Measurements from ENCODE around the gene ARHGAP15.

ARHGAP15 gene

DNA sequence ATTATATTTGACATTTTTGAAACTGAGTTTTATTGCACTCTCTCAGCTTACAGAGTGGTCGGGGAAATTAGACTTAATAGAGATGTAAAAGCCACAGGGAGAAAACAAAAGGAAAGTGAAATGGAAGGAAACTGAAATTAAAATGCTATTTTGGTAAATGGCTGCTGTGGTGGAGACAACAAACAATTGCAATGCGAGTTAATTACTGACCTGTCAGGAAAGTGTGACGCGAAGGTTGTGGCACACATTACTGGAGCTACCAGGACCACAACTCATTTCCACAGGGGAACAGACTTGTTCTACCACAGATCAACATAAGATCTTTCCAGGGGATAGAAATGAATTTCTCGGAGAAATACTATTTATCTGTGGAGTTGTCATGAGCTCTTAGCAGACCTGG, 19.5 kb downstream of the ARHGAP15 start:
- TF ChIP-seq, protein P1, sequence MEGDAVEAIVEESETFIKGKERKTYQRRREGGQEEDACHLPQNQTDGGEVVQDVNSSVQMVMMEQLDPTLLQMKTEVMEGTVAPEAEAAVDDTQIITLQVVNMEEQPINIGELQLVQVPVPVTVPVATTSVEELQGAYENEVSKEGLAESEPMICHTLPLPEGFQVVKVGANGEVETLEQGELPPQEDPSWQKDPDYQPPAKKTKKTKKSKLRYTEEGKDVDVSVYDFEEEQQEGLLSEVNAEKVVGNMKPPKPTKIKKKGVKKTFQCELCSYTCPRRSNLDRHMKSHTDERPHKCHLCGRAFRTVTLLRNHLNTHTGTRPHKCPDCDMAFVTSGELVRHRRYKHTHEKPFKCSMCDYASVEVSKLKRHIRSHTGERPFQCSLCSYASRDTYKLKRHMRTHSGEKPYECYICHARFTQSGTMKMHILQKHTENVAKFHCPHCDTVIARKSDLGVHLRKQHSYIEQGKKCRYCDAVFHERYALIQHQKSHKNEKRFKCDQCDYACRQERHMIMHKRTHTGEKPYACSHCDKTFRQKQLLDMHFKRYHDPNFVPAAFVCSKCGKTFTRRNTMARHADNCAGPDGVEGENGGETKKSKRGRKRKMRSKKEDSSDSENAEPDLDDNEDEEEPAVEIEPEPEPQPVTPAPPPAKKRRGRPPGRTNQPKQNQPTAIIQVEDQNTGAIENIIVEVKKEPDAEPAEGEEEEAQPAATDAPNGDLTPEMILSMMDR (IDR thresholded peaks at IDR 0.05; ENCODE audit: low read depth, low read length): no peak
- no peak overlapping the region for H3K4me3 ChIP-seq (replicated peaks in 1 of 2; ENCODE audit: low read depth in 2 of 2, low read length in 2 of 2)
- no peak for DNase-seq (ENCODE audit: low read depth in 2 of 2)

DNA sequence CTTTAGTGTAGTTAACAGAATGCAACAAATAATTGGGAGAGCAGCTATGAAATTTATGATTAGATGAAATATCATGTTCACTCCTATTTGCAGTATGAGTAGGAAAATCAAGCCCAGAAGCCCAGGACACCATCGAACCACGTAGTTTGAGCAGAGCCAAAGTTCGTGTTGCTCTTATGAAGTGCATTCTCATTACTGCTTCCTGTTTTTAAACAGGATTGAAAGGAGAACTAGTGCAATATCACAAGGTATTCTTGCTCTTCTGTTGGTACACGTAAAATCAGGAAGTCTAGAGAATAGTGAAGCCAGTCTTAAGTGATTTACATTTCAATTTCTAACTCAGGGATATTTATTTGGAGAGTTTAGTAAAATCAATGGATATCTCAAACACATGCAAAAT, 21.1 kb downstream of the ARHGAP15 start:
- H3K4me3 ChIP-seq (replicated peaks in 1 of 2; ENCODE audit: low read depth in 2 of 2, low read length in 2 of 2): no peak overlapping the region
- TF ChIP-seq, protein P1 (IDR thresholded peaks at IDR 0.05; ENCODE audit: low read depth, low read length): no peak
- no peak for DNase-seq (ENCODE audit: low read depth in 2 of 2)

DNA sequence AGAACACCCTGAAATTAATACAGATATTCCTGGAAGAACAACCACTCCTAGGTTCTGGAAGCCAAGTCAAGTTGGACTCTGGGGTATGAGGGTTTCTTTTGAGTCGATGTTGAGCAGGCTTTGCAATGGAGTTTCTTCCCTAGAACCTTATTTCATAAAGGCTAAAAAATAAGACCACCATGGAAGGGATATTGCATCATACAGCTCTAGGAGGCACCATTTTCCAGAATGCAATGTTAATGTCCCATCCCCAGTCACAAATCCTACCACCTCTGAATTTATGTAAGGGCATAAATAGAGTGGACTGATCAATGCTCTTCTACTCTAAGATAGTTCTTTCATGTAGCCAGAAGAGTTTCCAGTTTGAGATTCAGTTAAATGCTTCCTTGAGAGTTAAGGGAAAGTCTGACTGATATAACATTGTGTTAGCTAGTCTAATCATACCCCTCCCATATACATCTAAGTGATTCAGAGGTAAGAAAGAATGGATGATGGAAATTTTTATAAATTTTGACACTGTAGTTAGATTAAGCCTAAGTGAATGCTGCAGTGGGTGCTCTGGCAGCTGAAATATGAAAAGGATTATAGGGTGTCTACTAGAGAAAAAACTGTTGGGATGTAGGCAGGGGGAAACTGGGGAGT, 22.0 kb downstream of the ARHGAP15 start:
- DNase-seq (ENCODE audit: low read depth in 2 of 2): no peak
- H3K4me3 ChIP-seq (replicated peaks in 1 of 2; ENCODE audit: low read depth in 2 of 2, low read length in 2 of 2): no peak overlapping the region
- TF ChIP-seq, protein P1 (IDR thresholded peaks at IDR 0.05; ENCODE audit: low read depth, low read length): no peak

DNA sequence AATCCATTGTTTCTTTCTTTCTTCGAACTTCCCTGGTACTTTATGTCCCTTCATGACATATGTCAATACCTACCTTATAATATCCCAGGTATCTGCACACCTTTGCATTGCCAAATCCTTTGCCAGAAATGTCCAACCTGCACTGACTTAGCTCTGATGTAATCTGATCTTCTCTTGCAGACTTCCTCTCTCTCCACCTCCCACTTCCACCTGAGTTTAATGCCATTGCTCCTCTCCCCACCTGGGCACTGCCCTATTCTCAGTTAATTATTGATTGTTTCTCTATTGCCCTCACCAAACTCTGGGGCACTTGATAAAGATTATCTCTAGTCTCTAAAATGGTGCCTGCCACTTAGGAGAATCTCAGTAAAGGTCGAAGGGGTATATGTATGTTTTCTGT, 23.0 kb downstream of the ARHGAP15 start:
- TF ChIP-seq, protein P1 (IDR thresholded peaks at IDR 0.05; ENCODE audit: low read depth, low read length): no peak
- DNase-seq (ENCODE audit: low read depth in 2 of 2): no peak
- no peak overlapping the region for H3K4me3 ChIP-seq (replicated peaks in 1 of 2; ENCODE audit: low read depth in 2 of 2, low read length in 2 of 2)

DNA sequence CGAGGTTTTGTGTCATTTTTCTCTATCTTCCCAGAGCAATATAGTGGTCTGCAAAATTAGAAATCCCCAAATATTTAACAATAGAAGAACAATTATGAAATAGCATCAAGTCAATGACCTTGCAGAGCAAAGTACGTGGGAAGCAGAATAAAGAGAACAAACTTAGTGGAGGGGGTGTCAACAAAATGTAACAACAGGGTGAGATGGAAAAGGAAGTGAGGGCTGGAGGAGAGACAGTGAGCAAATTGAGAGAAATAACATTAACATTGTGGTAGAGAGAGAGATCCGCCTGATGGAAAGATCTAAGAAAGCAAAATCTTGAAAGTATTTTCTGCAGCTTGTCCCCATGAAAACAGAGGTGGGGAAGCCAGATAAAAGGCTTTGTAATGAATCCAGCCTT, 23.4 kb downstream of the ARHGAP15 start:
- no peak for DNase-seq (ENCODE audit: low read depth in 2 of 2)
- H3K4me3 ChIP-seq (replicated peaks in 1 of 2; ENCODE audit: low read depth in 2 of 2, low read length in 2 of 2): no peak overlapping the region
- TF ChIP-seq, protein P1 (IDR thresholded peaks at IDR 0.05; ENCODE audit: low read depth, low read length): no peak

DNA sequence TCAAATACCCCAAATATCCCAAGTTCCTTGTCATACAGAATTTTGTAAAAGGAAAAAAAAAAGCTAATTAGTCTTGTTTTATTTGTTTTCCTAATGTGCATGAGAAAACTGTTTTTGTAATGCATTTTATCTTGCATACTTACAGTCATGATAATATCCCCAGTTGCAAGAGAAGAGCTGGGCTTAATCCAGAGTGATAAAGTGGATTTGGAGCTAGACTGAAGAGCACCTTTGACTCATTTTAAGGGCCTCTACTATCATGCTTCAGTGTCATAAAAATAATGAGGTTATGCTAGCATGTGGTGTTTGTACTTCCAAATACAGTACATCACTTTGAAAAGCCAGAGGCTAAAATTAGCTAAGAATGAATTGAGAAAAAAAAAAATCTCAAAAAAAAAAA, 26.4 kb downstream of the ARHGAP15 start:
- no peak for DNase-seq (ENCODE audit: low read depth in 2 of 2)
- no peak overlapping the region for H3K4me3 ChIP-seq (replicated peaks in 1 of 2; ENCODE audit: low read depth in 2 of 2, low read length in 2 of 2)
- TF ChIP-seq, protein P1 (IDR thresholded peaks at IDR 0.05; ENCODE audit: low read depth, low read length): no peak

DNA sequence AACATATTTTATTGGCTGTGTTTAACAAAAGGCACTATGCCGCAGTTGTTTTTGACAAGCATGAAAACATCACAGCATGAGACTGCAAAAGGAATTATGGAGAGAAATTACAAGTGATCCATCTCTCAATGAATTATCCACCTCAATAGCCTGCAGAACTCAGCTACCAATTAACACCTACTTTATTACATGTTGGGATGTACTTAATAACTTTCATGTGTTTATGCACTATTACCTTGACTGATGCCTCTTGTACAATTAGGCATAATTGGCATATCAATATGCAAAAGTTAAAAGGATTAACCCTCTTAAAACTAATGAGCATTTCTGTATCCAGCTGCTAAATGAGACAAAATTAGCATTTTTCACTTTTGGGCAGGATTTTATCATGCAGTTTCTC, 27.8 kb downstream of the ARHGAP15 start:
- TF ChIP-seq, protein P1 (IDR thresholded peaks at IDR 0.05; ENCODE audit: low read depth, low read length): no peak

More for the DNA sequence above, 27.8 kb downstream of the ARHGAP15 start:
- no peak for DNase-seq (ENCODE audit: low read depth in 2 of 2)
- no peak overlapping the region for H3K4me3 ChIP-seq (replicated peaks in 1 of 2; ENCODE audit: low read depth in 2 of 2, low read length in 2 of 2)

Measured in cardiac fibroblast (primary cell).